Measurements from ENCODE around the gene CAMK1D. TPM values are rescaled to one million over a fixed set of nuclear protein-coding genes. Genes with fewer than 3 reads are reported as not detected.

The CAMK1D gene
- total RNA-seq, 4 donors from 2014 or later = 0.55 to 2.2 (median 1.5) TPM

DNA sequence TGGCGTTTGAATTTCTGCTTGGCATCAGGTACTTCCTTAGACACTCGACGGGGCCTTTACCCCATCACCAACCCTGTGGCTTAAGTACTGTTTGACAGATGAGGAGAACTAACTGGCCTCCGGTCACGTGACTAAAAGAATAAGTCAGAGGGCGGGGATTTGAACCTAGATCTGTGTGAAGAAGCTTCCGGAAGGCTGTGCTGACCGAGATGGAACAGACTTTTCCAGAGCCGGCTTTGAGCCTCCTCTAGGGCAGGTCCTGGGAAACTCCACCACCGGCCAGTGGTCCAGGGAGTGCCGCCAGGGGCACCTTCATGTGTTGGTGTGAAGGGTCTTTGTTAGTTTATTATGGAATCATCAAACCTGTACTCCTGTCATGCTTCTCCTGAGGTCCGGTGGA is 26.9 kb downstream of the CAMK1D start:
- TF ChIP-seq, protein P1, sequence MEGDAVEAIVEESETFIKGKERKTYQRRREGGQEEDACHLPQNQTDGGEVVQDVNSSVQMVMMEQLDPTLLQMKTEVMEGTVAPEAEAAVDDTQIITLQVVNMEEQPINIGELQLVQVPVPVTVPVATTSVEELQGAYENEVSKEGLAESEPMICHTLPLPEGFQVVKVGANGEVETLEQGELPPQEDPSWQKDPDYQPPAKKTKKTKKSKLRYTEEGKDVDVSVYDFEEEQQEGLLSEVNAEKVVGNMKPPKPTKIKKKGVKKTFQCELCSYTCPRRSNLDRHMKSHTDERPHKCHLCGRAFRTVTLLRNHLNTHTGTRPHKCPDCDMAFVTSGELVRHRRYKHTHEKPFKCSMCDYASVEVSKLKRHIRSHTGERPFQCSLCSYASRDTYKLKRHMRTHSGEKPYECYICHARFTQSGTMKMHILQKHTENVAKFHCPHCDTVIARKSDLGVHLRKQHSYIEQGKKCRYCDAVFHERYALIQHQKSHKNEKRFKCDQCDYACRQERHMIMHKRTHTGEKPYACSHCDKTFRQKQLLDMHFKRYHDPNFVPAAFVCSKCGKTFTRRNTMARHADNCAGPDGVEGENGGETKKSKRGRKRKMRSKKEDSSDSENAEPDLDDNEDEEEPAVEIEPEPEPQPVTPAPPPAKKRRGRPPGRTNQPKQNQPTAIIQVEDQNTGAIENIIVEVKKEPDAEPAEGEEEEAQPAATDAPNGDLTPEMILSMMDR (IDR thresholded peaks at IDR 0.05 in 4 of 5, conservative IDR thresholded peaks at IDR 0.05 in 1 of 5) = no peak
- no peak for TF ChIP-seq POLR2A (IDR thresholded peaks at IDR 0.05)
- no peaks in the 10 kb centered on the region for H3K4me1 ChIP-seq

DNA sequence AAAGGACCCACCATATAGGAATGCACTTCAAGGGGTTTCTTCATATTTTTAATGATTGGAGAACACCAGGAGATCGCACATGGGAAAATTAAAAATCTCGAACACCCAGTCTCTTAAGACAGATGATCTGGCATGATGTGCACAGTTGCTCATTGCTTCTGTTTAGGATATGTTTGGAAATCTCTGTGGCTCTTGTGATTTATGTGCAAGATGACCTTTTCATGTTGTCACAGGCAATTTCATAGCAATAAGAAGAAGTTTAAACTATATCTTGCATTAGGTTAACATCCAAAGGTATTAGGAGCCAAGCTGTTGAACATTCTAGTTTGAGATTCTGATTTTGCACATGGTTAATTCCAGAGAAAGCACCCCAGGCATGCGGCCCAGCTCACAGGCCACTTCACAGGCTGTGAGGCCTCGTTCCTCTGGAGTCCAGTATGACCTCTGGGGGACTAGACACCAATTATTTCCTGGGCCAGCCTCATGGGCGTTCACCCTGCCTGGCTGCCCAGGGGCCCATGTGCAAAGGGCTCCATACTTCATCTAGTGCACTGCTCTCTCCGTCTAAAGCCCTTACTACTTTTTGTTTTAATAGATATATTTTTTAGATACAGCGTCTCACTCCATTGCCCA is 28.4 kb downstream of the CAMK1D start:
- Histone ChIP-seq H3K27me3 (no peaks in the 10 kb centered on the region), H3K9me3 (no peaks in the 10 kb centered on the region), H3K4me3 (no peak overlapping the region), H3K4me1 (no peaks in the 10 kb centered on the region), H3K27ac (no peak overlapping the region), H3K36me3 (no peaks in the 10 kb centered on the region)
- DNase-seq = no peak
- in situ Hi-C loops (cut with MboI; ENCODE audit: low sequenced_read_pairs in 4 of 4) (no loop called here), intact Hi-C loops (cut with DNase I; ENCODE audit: low total_unique reads) (no loop called here)
- TF ChIP-seq, protein P1 (IDR thresholded peaks at IDR 0.05 in 4 of 5, conservative IDR thresholded peaks at IDR 0.05 in 1 of 5) = no peak
- TF ChIP-seq POLR2A (IDR thresholded peaks at IDR 0.05) = no peak
- no peak for ATAC-seq

More for the DNA sequence above, 26.9 kb downstream of the CAMK1D start:
- H3K36me3 ChIP-seq = no peaks in the 10 kb centered on the region
- in situ Hi-C loops (cut with MboI; ENCODE audit: low sequenced_read_pairs in 4 of 4) = no loop called here
- no peaks in the 10 kb centered on the region for H3K9me3 ChIP-seq
- no peak for DNase-seq
- ATAC-seq = no peak
- no peaks in the 10 kb centered on the region for H3K27me3 ChIP-seq
- intact Hi-C loops (cut with DNase I; ENCODE audit: low total_unique reads) = no loop called here
- H3K27ac ChIP-seq = no peak overlapping the region
- no peak overlapping the region for H3K4me3 ChIP-seq

DNA sequence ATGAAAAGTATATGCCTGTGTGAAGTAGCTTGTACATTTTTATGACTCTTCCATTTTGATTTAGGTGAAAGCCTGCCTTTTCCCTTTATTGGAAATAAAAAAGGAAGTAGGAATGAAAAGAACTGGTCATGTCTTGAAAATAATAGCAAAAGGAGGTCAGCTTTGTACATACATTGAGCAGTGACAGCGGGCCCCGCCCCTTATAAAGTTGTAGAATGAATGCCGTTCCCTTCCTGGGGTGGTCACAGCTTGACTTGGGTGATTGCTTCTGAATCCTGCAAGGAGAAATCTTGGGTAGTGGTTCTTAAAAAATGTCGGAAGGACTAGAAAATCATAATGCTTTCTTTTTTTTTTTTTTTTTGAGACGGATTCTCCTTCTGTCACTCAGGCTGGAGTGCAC is 31.7 kb downstream of the CAMK1D start:
- DNase-seq (no peak), ATAC-seq (no peak)
- intact Hi-C loops (cut with DNase I; ENCODE audit: low total_unique reads) (no loop called here), in situ Hi-C loops (cut with MboI; ENCODE audit: low sequenced_read_pairs in 4 of 4) (no loop called here)
- TF ChIP-seq POLR2A (IDR thresholded peaks at IDR 0.05) = no peak
- TF ChIP-seq, protein P1 (IDR thresholded peaks at IDR 0.05 in 4 of 5, conservative IDR thresholded peaks at IDR 0.05 in 1 of 5) = no peak
- Histone ChIP-seq H3K4me1 (no peaks in the 10 kb centered on the region), H3K27me3 (no peaks in the 10 kb centered on the region), H3K36me3 (no peaks in the 10 kb centered on the region), H3K27ac (no peak overlapping the region), H3K4me3 (no peak overlapping the region), H3K9me3 (no peaks in the 10 kb centered on the region)

DNA sequence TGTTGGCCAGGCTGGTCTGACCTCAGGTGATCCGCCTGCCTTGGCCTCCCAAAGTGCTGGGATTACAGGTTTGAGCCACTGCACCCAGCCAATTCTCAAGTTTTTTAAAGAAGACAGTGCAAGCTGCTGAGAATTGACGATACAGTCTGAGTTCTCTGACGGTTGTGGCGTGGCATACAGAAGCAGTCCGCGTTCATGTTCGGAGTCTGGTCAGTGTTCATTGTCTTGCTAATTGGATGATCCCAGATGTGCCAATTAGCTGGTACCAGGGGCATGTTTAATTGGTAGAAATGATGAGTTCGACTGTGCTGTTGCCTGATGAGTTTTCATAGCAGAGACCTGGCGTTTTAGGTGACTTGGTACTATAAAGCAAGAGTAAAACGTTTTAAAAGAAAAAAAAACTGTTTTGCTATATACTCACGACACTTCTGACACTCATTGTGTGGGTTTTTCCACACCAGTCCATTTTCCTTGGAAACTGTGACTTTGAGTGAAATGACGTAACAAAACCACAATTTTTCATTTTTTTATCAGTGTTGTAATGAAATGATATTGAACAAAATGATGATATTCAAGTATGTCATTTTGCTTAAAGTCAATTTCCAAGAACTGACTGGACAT is 32.3 kb downstream of the CAMK1D start:
- H3K36me3 ChIP-seq = no peaks in the 10 kb centered on the region
- in situ Hi-C loops (cut with MboI; ENCODE audit: low sequenced_read_pairs in 4 of 4) (no loop called here), intact Hi-C loops (cut with DNase I; ENCODE audit: low total_unique reads) (no loop called here)
- H3K4me1 ChIP-seq = no peaks in the 10 kb centered on the region
- no peak for TF ChIP-seq POLR2A (IDR thresholded peaks at IDR 0.05)
- TF ChIP-seq, protein P1 (IDR thresholded peaks at IDR 0.05 in 4 of 5, conservative IDR thresholded peaks at IDR 0.05 in 1 of 5) = no peak
- no peak overlapping the region for H3K27ac ChIP-seq
- ATAC-seq (no peak), DNase-seq (no peak)
- H3K4me3 ChIP-seq = no peak overlapping the region
- no peaks in the 10 kb centered on the region for H3K9me3 ChIP-seq
- H3K27me3 ChIP-seq = no peaks in the 10 kb centered on the region

Measured in gastrocnemius medialis (tissue), 4 donors.